Neural progenitor cell (in vitro differentiated cells): Measurements from ENCODE around the gene PIP5KL1. TPM values are rescaled to one million over a fixed set of nuclear protein-coding genes. Genes with fewer than 3 reads are reported as not detected.

Source experiments
- DNase-seq: peaks from one replicate; pipeline ENCODE4 v3.0.0-alpha.2; 2016; ENCODE audit warnings: low spot score
- H2AFZ ChIP-seq: fragments of 200-600 bp; sonication (generic); replicated peaks from 2 replicates; pipeline ENCODE4 v1.6.1; 2016; ENCODE audit warnings: antibody characterized with exemption
- H3F3A ChIP-seq: fragments of 200-600 bp; sonication (generic); 2 replicates; pipeline ENCODE4 v1.6.1; 2016; ENCODE audit warnings: antibody characterized with exemption, low read depth
- H3K27ac ChIP-seq: fragments of 200-600 bp; sonication (generic); 2 replicates; pipeline ENCODE4 v1.5.1; 2016; ENCODE audit warnings: mild to moderate bottlenecking
- H3K27me3 ChIP-seq: fragments of 200-600 bp; sonication (generic); 2 replicates; pipeline ENCODE4 v1.6.1; 2016; ENCODE audit warnings: mild to moderate bottlenecking, moderate library complexity
- H3K36me3 ChIP-seq: fragments of 200-600 bp; sonication (generic); 2 replicates; pipeline ENCODE4 v1.5.1; 2016
- H3K4me1 ChIP-seq: fragments of 200-600 bp; sonication (generic); 2 replicates; pipeline ENCODE4 v1.6.1; 2016; ENCODE audit warnings: mixed run types
- H3K4me2 ChIP-seq: fragments of 200-600 bp; sonication (generic); 2 replicates; pipeline ENCODE4 v1.6.1; 2016
- H3K4me3 ChIP-seq: fragments of 200-600 bp; sonication (generic); 2 replicates; pipeline ENCODE4 v1.5.1; 2016
- H3K79me2 ChIP-seq: fragments of 200-600 bp; sonication (generic); 2 replicates; pipeline ENCODE4 v1.6.1; 2016; ENCODE audit warnings: low read depth
- H3K9ac ChIP-seq: fragments of 200-600 bp; sonication (generic); 2 replicates; pipeline ENCODE4 v1.6.1; 2016
- H3K9me3 ChIP-seq: fragments of 200-600 bp; sonication (generic); 2 replicates; pipeline ENCODE4 v1.5.1; 2016; ENCODE audit warnings: low read depth
- H4K20me1 ChIP-seq: fragments of 200-600 bp; sonication (generic); 2 replicates; pipeline ENCODE4 v1.6.1; 2016; ENCODE audit warnings: low read depth
- H3K27ac Mint-ChIP-seq: 3 replicates; pipeline ENCODE4 v1.8.0; 2021; ENCODE audit warnings: mixed read lengths
- H3K27me3 Mint-ChIP-seq: 2 replicates; pipeline ENCODE4 v1.8.0; 2022; ENCODE audit warnings: low read depth, mild to moderate bottlenecking, inconsistent platforms, moderate library complexity, mixed read lengths; ENCODE audit not compliant: insufficient read depth
- H3K36me3 Mint-ChIP-seq: 3 replicates; pipeline ENCODE4 v1.8.0; 2021; ENCODE audit warnings: mixed read lengths
- H3K4me1 Mint-ChIP-seq: 3 replicates; pipeline ENCODE4 v1.8.0; 2021; ENCODE audit warnings: mixed read lengths
- H3K4me3 Mint-ChIP-seq: 3 replicates; pipeline ENCODE4 v1.8.0; 2021; ENCODE audit warnings: mild to moderate bottlenecking, moderate library complexity, mixed read lengths
- H3K9me3 Mint-ChIP-seq: 3 replicates; pipeline ENCODE4 v1.8.0; 2020; ENCODE audit warnings: mixed read lengths
- CTCF ChIP-seq: fragments of 200-600 bp; sonication (generic); IDR thresholded peaks from 2 replicates; pipeline ENCODE4 v1.5.1; 2017; ENCODE audit warnings: antibody characterized with exemption, mild to moderate bottlenecking
- EZH2 ChIP-seq: fragments of 200-600 bp; sonication (generic); IDR thresholded peaks from 2 replicates; pipeline ENCODE4 v1.6.1; 2017; ENCODE audit warnings: antibody characterized with exemption, mild to moderate bottlenecking, moderate library complexity
- EZH2phosphoT487 ChIP-seq: fragments of 200-600 bp; sonication (generic); IDR thresholded peaks from 2 replicates; pipeline ENCODE4 v1.6.1; 2017; ENCODE audit warnings: antibody characterized with exemption
- total RNA-seq: library from RNA; depleted of rRNA; stranded (reverse); fragments of >200 nt; gene quantifications from 2 replicates; pipeline ENCODE4 v1.2.3, GENCODE V29; 2015; ENCODE audit warnings: low replicate concordance

The PIP5KL1 gene
- total RNA-seq, 1 donor from 2014 or later, result 1.4 TPM

GRCh38 chr9:127909839-127910273, 20.7 kb downstream of the PIP5KL1 start:
- DNase-seq, result no peak
- no peaks in the 10 kb centered on the region for H3K9me3 ChIP-seq
- peaks cover 8% of the 10 kb centered on the region for H3K4me1 ChIP-seq
- Mint-ChIP-seq H3K4me3 (no peak overlapping the region), H3K27ac (no peak overlapping the region), H3K4me1 (peaks cover 27% of the 10 kb centered on the region), H3K27me3 (peaks cover 7% of the 10 kb centered on the region), H3K36me3 (no peaks in the 10 kb centered on the region), H3K9me3 (no peaks in the 10 kb centered on the region)
- H4K20me1 ChIP-seq, result no peaks in the 10 kb centered on the region
- H2AFZ ChIP-seq, result no peak overlapping the region
- no peak overlapping the region for H3K4me3 ChIP-seq
- no peak overlapping the region for H3K9ac ChIP-seq
- no peaks in the 10 kb centered on the region for H3F3A ChIP-seq
- no peaks in the 10 kb centered on the region for H3K79me2 ChIP-seq
- no peaks in the 10 kb centered on the region for H3K36me3 ChIP-seq
- no peaks in the 10 kb centered on the region for H3K27me3 ChIP-seq
- H3K27ac ChIP-seq, result no peak overlapping the region
- H3K4me2 ChIP-seq, result no peak overlapping the region
- TF ChIP-seq EZH2phosphoT487, result no peak

- no peak overlapping the region for H3K27ac ChIP-seq
- no peaks in the 10 kb centered on the region for H3K36me3 Mint-ChIP-seq
- H3K9ac ChIP-seq, result no peak overlapping the region
- H4K20me1 ChIP-seq, result no peaks in the 10 kb centered on the region
- peaks cover 5% of the 10 kb centered on the region for H3F3A ChIP-seq
- H3K9me3 Mint-ChIP-seq, result no peaks in the 10 kb centered on the region
- H3K4me2 ChIP-seq, result no peak overlapping the region
- TF ChIP-seq CTCF (no peak), EZH2 (no peak), EZH2phosphoT487 (no peak)
- no peaks in the 10 kb centered on the region for H3K36me3 ChIP-seq
- H3K27me3 Mint-ChIP-seq, result peaks cover 9% of the 10 kb centered on the region
- H3K4me3 Mint-ChIP-seq, result no peak overlapping the region
- no peaks in the 10 kb centered on the region for H3K79me2 ChIP-seq
- H3K9me3 ChIP-seq, result no peaks in the 10 kb centered on the region
- H3K27me3 ChIP-seq, result no peaks in the 10 kb centered on the region
- no peak for DNase-seq
- H2AFZ ChIP-seq, result no peak overlapping the region
- no peak overlapping the region for H3K27ac Mint-ChIP-seq
- no peak overlapping the region for H3K4me3 ChIP-seq
- H3K4me1 Mint-ChIP-seq, result peaks cover 38% of the 10 kb centered on the region
- H3K4me1 ChIP-seq, result peaks cover 12% of the 10 kb centered on the region
Observed at GRCh38 chr9:127908660-127908926, 22.0 kb downstream of the PIP5KL1 start.

- Histone ChIP-seq H2AFZ (no peak overlapping the region), H3K4me2 (no peak overlapping the region), H3K79me2 (no peaks in the 10 kb centered on the region), H3K4me1 (peaks cover 12% of the 10 kb centered on the region), H3K4me3 (no peak overlapping the region), H3K27ac (no peak overlapping the region), H3K27me3 (no peaks in the 10 kb centered on the region), H3F3A (peaks cover 7% of the 10 kb centered on the region), H3K9me3 (no peaks in the 10 kb centered on the region), H3K36me3 (no peaks in the 10 kb centered on the region), H4K20me1 (no peaks in the 10 kb centered on the region), H3K9ac (no peak overlapping the region)
- DNase-seq, result no peak
- Mint-ChIP-seq H3K27ac (no peak overlapping the region), H3K9me3 (no peaks in the 10 kb centered on the region), H3K4me3 (no peak overlapping the region), H3K27me3 (peaks cover 9% of the 10 kb centered on the region), H3K4me1 (peaks cover 43% of the 10 kb centered on the region), H3K36me3 (no peaks in the 10 kb centered on the region)
- TF ChIP-seq EZH2, result no peak
- TF ChIP-seq CTCF, result no peak
- TF ChIP-seq EZH2phosphoT487, result no peak
Observed at GRCh38 chr9:127907867-127908659, 22.5 kb downstream of the PIP5KL1 start.

GRCh38 chr9:127905788-127906191, 24.8 kb downstream of the PIP5KL1 start:
- Mint-ChIP-seq H3K4me1 (peaks cover 42% of the 10 kb centered on the region), H3K27me3 (peaks cover 7% of the 10 kb centered on the region), H3K27ac (no peak overlapping the region), H3K9me3 (no peaks in the 10 kb centered on the region), H3K36me3 (no peaks in the 10 kb centered on the region), H3K4me3 (no peak overlapping the region)
- no peaks in the 10 kb centered on the region for H3K36me3 ChIP-seq
- no peak for DNase-seq
- H3K27ac ChIP-seq, result no peak overlapping the region
- no peaks in the 10 kb centered on the region for H3K9me3 ChIP-seq
- TF ChIP-seq CTCF (no peak), EZH2 (no peak), EZH2phosphoT487 (no peak)
- no peaks in the 10 kb centered on the region for H4K20me1 ChIP-seq
- H3K4me2 ChIP-seq, result no peak overlapping the region
- no peak overlapping the region for H2AFZ ChIP-seq
- no peaks in the 10 kb centered on the region for H3K27me3 ChIP-seq
- peaks cover 7% of the 10 kb centered on the region for H3F3A ChIP-seq
- H3K79me2 ChIP-seq, result no peaks in the 10 kb centered on the region
- peaks cover 12% of the 10 kb centered on the region for H3K4me1 ChIP-seq
- H3K4me3 ChIP-seq, result no peak overlapping the region
- H3K9ac ChIP-seq, result no peak overlapping the region
